GM23338 (cell line): ENCODE measurements around the gene TMEM107.

ENCODE experiments used
- CREB1 ChIP-seq: fragments of 250-450 bp; sonication (Bioruptor Pico); IDR thresholded peaks from 2 replicates; pipeline ENCODE4 v1.5.0; 2020; ENCODE audit warnings: low read depth, mild to moderate bottlenecking, moderate library complexity
- CTCF ChIP-seq, 2 experiments: fragments of 200-600 bp in 1 of 2; sonication (generic) in 1 of 2; conservative IDR thresholded peaks; 2 replicates each; pipeline versions ENCODE4 v1.5.1 to v1.6.1; 2016 to 2017; ENCODE audit warnings: antibody characterized with exemption in 2 of 2, low read depth in 2 of 2, mild to moderate bottlenecking in 2 of 2, moderate library complexity in 1 of 2
- ETS1 ChIP-seq: IDR thresholded peaks from 2 replicates; pipeline ENCODE4 v1.6.1; 2016; ENCODE audit warnings: antibody characterized with exemption
- EZH2 ChIP-seq: fragments of 200-600 bp; sonication (generic); IDR thresholded peaks from one replicate; pipeline ENCODE4 v1.8.0; 2017; ENCODE audit warnings: antibody characterized with exemption, mild to moderate bottlenecking, low read depth; ENCODE audit not compliant: unreplicated experiment
- JUNB ChIP-seq: IDR thresholded peaks from one replicate; pipeline ENCODE4 v1.6.1; 2016; ENCODE audit warnings: antibody characterized with exemption; ENCODE audit not compliant: unreplicated experiment
- NANOG ChIP-seq: IDR thresholded peaks from 2 replicates; pipeline ENCODE4 v1.6.1; 2016; ENCODE audit warnings: antibody characterized with exemption, borderline replicate concordance
- POLR2AphosphoS5 ChIP-seq: IDR thresholded peaks from 2 replicates; pipeline ENCODE4 v1.6.1; 2016; ENCODE audit warnings: antibody characterized with exemption, low read depth
- REST ChIP-seq: IDR thresholded peaks from one replicate; pipeline ENCODE4 v1.6.1; 2018; ENCODE audit warnings: antibody characterized with exemption; ENCODE audit not compliant: unreplicated experiment
- ZNF462 ChIP-seq: fragments of 250-450 bp; sonication (Bioruptor Pico); IDR thresholded peaks from 2 replicates; pipeline ENCODE4 v1.5.0; 2020; ENCODE audit warnings: mild to moderate bottlenecking, moderate library complexity

GRCh38 chr17:8133399-8133798, 42.8 kb downstream of the TMEM107 start:
- TF ChIP-seq EZH2 (no peak), CREB1 (CRISPR knock-in tag) (0 out of 2 replicates have a peak, but pooled peaks have one; percentile 6), CTCF (conservative IDR thresholded peaks at IDR 0.05; ENCODE audit: low read depth in 2 of 2) (no peak), NANOG (no peak), POLR2AphosphoS5 (peak; percentile 34; the same call in 1 of the 2 replicates), ETS1 (no peak), REST (no peak), ZNF462 (no peak), JUNB (no peak)
